GM12878 (cell line): Measurements from ENCODE around the gene TTK. TPM values are rescaled to one million over a fixed set of nuclear protein-coding genes. Genes with fewer than 3 reads are reported as not detected.

Source experiments
- ATAC-seq: fragments of 200-7000 bp; cut with Tn5 transposase; 3 replicates; pipeline ENCODE4 v1.9.1; 2020; ENCODE audit warnings: mild to moderate bottlenecking, moderate library complexity
- Bru-seq: library from RNA; stranded (reverse); fragments of 400-500 nt; gene quantifications from one replicate; lab custom pipeline; 2021; lab: Mats Ljungman, UMichigan
- BruChase-seq, 2 experiments: library from RNA; stranded (reverse); fragments of 400-500 nt; gene quantifications; one replicate each; lab custom pipeline; 2021; lab: Mats Ljungman, UMichigan
- BruUV-seq: library from RNA; stranded (reverse); fragments of 400-500 nt; replicated peaks from 2 replicates; lab custom pipeline; 2021; lab: Mats Ljungman, UMichigan
- CTCF ChIA-PET: fragments of 300-600 bp; sonication (Branson Sonifier 250); formaldehyde crosslinking; extraction: SDS; loops from one replicate; lab custom pipeline; 2021; ENCODE audit warnings: inconsistent platforms; lab: Yijun Ruan, JAX
- POLR2A ChIA-PET: fragments of 350-600 bp; formaldehyde crosslinking; extraction: SDS; loops from one replicate; lab custom pipeline; 2021; ENCODE audit warnings: inconsistent platforms; lab: Charles Lee
- RAD21 ChIA-PET: fragments of 300-600 bp; sonication (Branson Sonifier 250); formaldehyde crosslinking; loops from one replicate; lab custom pipeline; 2023; ENCODE audit warnings: antibody characterized with exemption; ENCODE audit not compliant: unreplicated experiment; lab: Charles Lee
- SMC1A ChIA-PET: fragments of 300-600 bp; sonication (Branson Sonifier 250); formaldehyde crosslinking; loops from one replicate; lab custom pipeline; 2023; ENCODE audit not compliant: unreplicated experiment, uncharacterized antibody; lab: Charles Lee
- DNase-seq: peaks from one replicate; pipeline ENCODE4 v3.0.0-alpha.2; 2011; ENCODE audit warnings: low read depth, low spot score
- FAIRE-seq: peaks from 3 replicates; lab custom pipeline; 2011; peaks lifted over from hg19 to GRCh38; lab: Jason Lieb, UNC
- H2AFZ ChIP-seq: 2 replicates; pipeline ENCODE4 v1.6.0; 2011; ENCODE audit warnings: low read depth, low read length, control low read depth; ENCODE audit not compliant: control insufficient read depth
- H3K27ac ChIP-seq: 2 replicates; pipeline ENCODE4 v1.5.1; 2011; ENCODE audit warnings: control low read depth; ENCODE audit not compliant: control insufficient read depth, insufficient read depth
- H3K27me3 ChIP-seq, 2 experiments: replicated peaks in 1 of 2; 2 replicates each; pipeline versions ENCODE4 v1.6.0 to v1.6.1; 2011; ENCODE audit warnings: low read length in 1 of 2; ENCODE audit not compliant: control insufficient read depth in 2 of 2, insufficient read depth in 2 of 2
- H3K36me3 ChIP-seq, 2 experiments: 2 replicates each; pipeline ENCODE4 v1.5.1; 2011; ENCODE audit warnings: low read length in 1 of 2; ENCODE audit not compliant: control insufficient read depth in 2 of 2, insufficient read depth in 2 of 2
- H3K4me1 ChIP-seq: 2 replicates; pipeline ENCODE4 v1.6.1; 2011; ENCODE audit warnings: mild to moderate bottlenecking, low read length, moderate library complexity, mixed read lengths; ENCODE audit not compliant: control insufficient read depth, insufficient read depth
- H3K4me2 ChIP-seq: 2 replicates; pipeline ENCODE4 v1.6.0; 2011; ENCODE audit warnings: control low read depth; ENCODE audit not compliant: control insufficient read depth, insufficient read depth
- H3K4me3 ChIP-seq: fragments of 200-600 bp; sonication (generic); 2 replicates; pipeline ENCODE4 v1.5.1; 2016
- H3K79me2 ChIP-seq: 2 replicates; pipeline ENCODE4 v1.6.0; 2011; ENCODE audit warnings: low read length; ENCODE audit not compliant: control insufficient read depth, insufficient read depth
- H3K9ac ChIP-seq: 2 replicates; pipeline ENCODE4 v1.8.0; 2011; ENCODE audit warnings: low read length, control low read depth, mixed read lengths; ENCODE audit not compliant: control insufficient read depth, insufficient read depth
- H3K9me3 ChIP-seq: replicated peaks from 3 replicates; pipeline ENCODE4 v1.5.1; 2011; ENCODE audit warnings: mild to moderate bottlenecking, low read length; ENCODE audit not compliant: control insufficient read depth, insufficient read depth
- H4K20me1 ChIP-seq: 2 replicates; pipeline ENCODE4 v1.6.0; 2011; ENCODE audit not compliant: control insufficient read depth, insufficient read depth
- FOXM1 ChIP-seq: IDR thresholded peaks from 2 replicates; pipeline ENCODE4 v1.6.1; 2012; ENCODE audit warnings: low read depth, mild to moderate bottlenecking, inconsistent platforms, low read length, moderate library complexity
- IKZF2 ChIP-seq, 2 experiments: fragments of 450-650 bp; IDR thresholded peaks; 2 replicates each; pipeline ENCODE4 v1.6.1; 2017; ENCODE audit warnings: mild to moderate bottlenecking in 2 of 2, moderate library complexity in 2 of 2
- LARP7 ChIP-seq: fragments of 450-650 bp; IDR thresholded peaks from 2 replicates; pipeline ENCODE4 v1.6.1; 2017; ENCODE audit warnings: mild to moderate bottlenecking
- PAX5 ChIP-seq: IDR thresholded peaks from 2 replicates; pipeline ENCODE4 v1.6.1; 2011; ENCODE audit warnings: low read depth, low read length, borderline replicate concordance
- POLR2A ChIP-seq: IDR thresholded peaks from 2 replicates; pipeline ENCODE4 v1.6.1; 2011; ENCODE audit warnings: low read depth, mild to moderate bottlenecking, low read length
- POLR2AphosphoS2 ChIP-seq: IDR thresholded peaks from 2 replicates; pipeline ENCODE4 v1.6.1; 2011; ENCODE audit warnings: low read depth, mild to moderate bottlenecking, low read length, improper control_type of control experiment, moderate library complexity
- POU2F2 ChIP-seq: IDR thresholded peaks from 3 replicates; pipeline ENCODE4 v1.6.1; 2011; ENCODE audit warnings: low read depth, mild to moderate bottlenecking, low read length, borderline replicate concordance
- TAF1 ChIP-seq: IDR thresholded peaks from 2 replicates; pipeline ENCODE4 v1.6.1; 2011; ENCODE audit warnings: mild to moderate bottlenecking, low read depth, low read length, borderline replicate concordance
- ZNF207 ChIP-seq: fragments of 450-650 bp; IDR thresholded peaks from 2 replicates; pipeline ENCODE4 v1.6.1; 2014; ENCODE audit warnings: antibody characterized with exemption, mild to moderate bottlenecking, borderline replicate concordance
- ZSCAN29 ChIP-seq: fragments of 450-650 bp; IDR thresholded peaks from 2 replicates; pipeline ENCODE4 v1.6.1; 2017; ENCODE audit warnings: mild to moderate bottlenecking, moderate library complexity
- WGBS: methylation state at CpG from one replicate; pipeline ENCODE4 v1.1.6; 2016; ENCODE audit warnings: low lambda C conversion rate; ENCODE audit not compliant: insufficient replicate concordance, insufficient coverage; ENCODE audit errors: missing lambda C conversion rate; 5-methylcytosine and 5-hydroxymethylcytosine counted together
- in situ Hi-C: fragments of 300-500 bp; cut with MboI; formaldehyde crosslinking; loops from 9 replicates; pipeline ENCODE4 v1.14.3; 2018; ENCODE audit warnings: mixed read lengths
- intact Hi-C: fragments of 100-400 bp; cut with micrococcal nuclease; formaldehyde crosslinking; loops from one replicate; pipeline ENCODE4 v1.14.2; 2022; ENCODE audit not compliant: unreplicated experiment
- long read RNA-seq, 2 experiments: library from polyadenylated mRNA; unstranded; transcript quantifications; one replicate each; pipeline ENCODE4 v2.0.0, GENCODE V29; 2019 to 2020
- polyA minus RNA-seq, 3 experiments: library from RNA; depleted of rRNA, polyadenylated mRNA; stranded (reverse); fragments of >200 nt; gene quantifications; 2 replicates each; pipeline ENCODE4 v1.2.3, GENCODE V29; 2011
- polyA plus RNA-seq, 11 experiments: library from polyadenylated mRNA; depleted of rRNA in 4 of 11; unstranded in 6 of 11; stranded (reverse) in 5 of 11; fragments of >200 nt; fragmentation: Nextera tagmentation in 4 of 11; fragmentation: Illumina TruSeq in 1 of 11; extraction: Ambion mirVana in 4 of 11; extraction: Trizol in 1 of 11; gene quantifications; 1 replicate in 1 of 11; 2 replicates in 10 of 11; pipeline versions ENCODE4 v1.2.1 to v1.2.3, GENCODE V29; 2011 to 2016; ENCODE audit warnings: inconsistent platforms in 2 of 11, missing spikeins in 2 of 11, low read depth in 1 of 11
- total RNA-seq, 4 experiments: library from RNA; depleted of rRNA in 3 of 4; stranded (reverse); fragments of >200 nt in 3 of 4; fragmentation: Illumina TruSeq in 1 of 4; extraction: Trizol in 1 of 4; gene quantifications; 2 replicates each; pipeline versions ENCODE4 v1.2.1 to v1.2.3, GENCODE V29; 2013 to 2021
- TF ChIP-seq, protein P1 (sequence below): IDR thresholded peaks from 2 replicates; pipeline ENCODE4 v1.6.1; 2012; ENCODE audit warnings: low read depth, low read length, improper control_type of control experiment
- TF ChIP-seq, protein P2 (sequence below): fragments of 450-650 bp; IDR thresholded peaks from 2 replicates; pipeline ENCODE4 v1.6.1; 2017; ENCODE audit warnings: mild to moderate bottlenecking, low read depth, inconsistent platforms; ENCODE audit not compliant: poor library complexity, severe bottlenecking
- TF ChIP-seq, protein P3 (sequence below): fragments of 450-650 bp; IDR thresholded peaks from 2 replicates; pipeline ENCODE4 v1.6.1; 2014; ENCODE audit warnings: mild to moderate bottlenecking

Gene TTK
- total RNA-seq (2013; cell fraction: nucleolus; rRNA removed) = 30.8 and 36.1 TPM in 2 replicates
- total RNA-seq (2014; rRNA removed) (32.7 and 43.1 TPM in 2 replicates), total RNA-seq (2014; rRNA removed; fragmentation: Illumina TruSeq; extraction: Trizol) (50.5 and 52.4 TPM in 2 replicates), total RNA-seq (2021) (28.9 and 29.4 TPM in 2 replicates), polyA plus RNA-seq (2011; rRNA removed) (39.3 and 72.3 TPM in 2 replicates), polyA plus RNA-seq (2014; fragmentation: Illumina TruSeq; extraction: Trizol) (43.3 and 54.2 TPM in 2 replicates), polyA plus RNA-seq (2014; fragmentation: Nextera tagmentation; extraction: Ambion mirVana) (10 to 100 TPM; 23.8 to 25.6 TPM), polyA plus RNA-seq (2014; rRNA removed) (20.0 and 26.8 TPM in 2 replicates), polyA plus RNA-seq (2016; fragmentation: Nextera tagmentation; extraction: Ambion mirVana) (10 to 100 TPM; 41.4 to 50.3 TPM), polyA minus RNA-seq (2011; rRNA and poly(A)+ RNA removed) (19.0 and 34.8 TPM in 2 replicates), Bru-seq, nascent RNA (percentile 84 among the genes with signal in this experiment), BruChase-seq, experiment 1, labeled RNA remaining after a 6-hour chase (percentile 73 among the genes with signal in this experiment), BruChase-seq, experiment 2, labeled RNA remaining after a 2-hour chase (percentile 85 among the genes with signal in this experiment)
- polyA plus RNA-seq (2011; ENCODE audit: low read depth) = 7.1 TPM
- polyA plus RNA-seq (2011; cell fraction: cytosol; rRNA removed) = 9.9 and 10.1 TPM in 2 replicates
- 36.3 and 42.8 TPM in 2 replicates for polyA plus RNA-seq (2011; cell fraction: nucleus; rRNA removed)
- 11.4 and 18.3 TPM in 2 replicates for polyA plus RNA-seq (2012)
- polyA minus RNA-seq (2011; cell fraction: cytosol; rRNA and poly(A)+ RNA removed) = 13.0 and 16.7 TPM in 2 replicates
- polyA minus RNA-seq (2011; cell fraction: nucleus; rRNA and poly(A)+ RNA removed) = 25.1 and 30.6 TPM in 2 replicates
- long read RNA-seq, experiment 1, transcript TTK-202 (22 exons, 3,010 nt) = major isoform, 10 of 18 reads
- long read RNA-seq, experiment 1, partial matches to known transcripts = 4 of 18 reads
- long read RNA-seq, experiment 1, other reads (novel, unspliced or antisense) = 2 of 18 reads
- long read RNA-seq, experiment 2, transcript TTK-208 (22 exons, 3,725 nt) = minor isoform, 25 of 185 reads
- long read RNA-seq, experiment 2, transcript TTK-201 (22 exons, 3,477 nt) = minor isoform, 6 of 185 reads
- long read RNA-seq, experiment 2, transcript TTK-202 (22 exons, 3,010 nt) = major isoform, 90 of 185 reads
- long read RNA-seq, experiment 2, partial matches to known transcripts = 41 of 185 reads
- long read RNA-seq, experiment 2, other reads (novel, unspliced or antisense) = 23 of 185 reads

- in situ Hi-C loops (no loop called here), intact Hi-C loops (loop anchor here (2.0 kb wide), 1 partner anchor 102 kb away; the partner anchor contains the start of gene BCKDHB)
- peak; percentile 97 for FAIRE-seq
- SMC1A ChIA-PET = interaction anchor here (0.9 to 2.0 kb wide), 4 partner anchors 9 to 29 kb away, joined by 3 to 6 read pairs (median 4); no protein-coding TSS in a partner anchor
- CTCF ChIA-PET = interaction anchor here (1.7 kb wide), 1 partner anchor 55 kb away, joined by 11 read pairs; no protein-coding TSS in a partner anchor
- peak; percentile 89 for DNase-seq
- Histone ChIP-seq H3K27me3 (no peaks in the 10 kb centered on the region), H3K4me1 (no peaks in the 10 kb centered on the region; the same call in 1 of the 2 replicates), H3K79me2 (peaks cover 28% of the 10 kb centered on the region), H3K27ac (peak within 1 kb of the TSS; percentile 79), H3K4me2 (peak within 1 kb of the TSS; percentile 86), H3K4me3 (peak within 1 kb of the TSS; percentile 78), H3K9ac (peak within 1 kb of the TSS; percentile 77), H4K20me1 (no peaks in the 10 kb centered on the region), H2AFZ (peak within 1 kb of the TSS; percentile 94), H3K9me3 (no peaks in the 10 kb centered on the region), H3K36me3 (peaks cover 0 to 4% of the 10 kb centered on the region in 2 experiments; a peak in 1 of 4 replicates)
- RAD21 ChIA-PET = interaction anchor here (0.6 to 1.8 kb wide), 2 partner anchors 23 to 55 kb away, joined by 3 to 5 read pairs; no protein-coding TSS in a partner anchor
- WGBS = under 1% methylated on average over 56 of the region's 56 CpGs
- ATAC-seq = peak; percentile 99
- TSS peak; percentile 99 for BruUV-seq
- POLR2A ChIA-PET = interaction anchor here (0.6 to 1.6 kb wide), 5 partner anchors 10 to 102 kb away, joined by 3 to 6 read pairs (median 4); partner anchors contain the start of gene BCKDHB
- peak; percentile 77 for TF ChIP-seq POLR2A
- peak; percentile 54; the same call in 1 of the 2 replicates for TF ChIP-seq FOXM1
- TF ChIP-seq IKZF2 (IDR thresholded peaks at IDR 0.05) = peak in 1 of 2 experiments; percentile 20; a peak in 2 of 4 replicates
- TF ChIP-seq ZSCAN29 = no peak
- no peak for TF ChIP-seq PAX5
- peak; percentile 0; the same call in 1 of the 3 replicates for TF ChIP-seq POU2F2
- TF ChIP-seq, protein P1, sequence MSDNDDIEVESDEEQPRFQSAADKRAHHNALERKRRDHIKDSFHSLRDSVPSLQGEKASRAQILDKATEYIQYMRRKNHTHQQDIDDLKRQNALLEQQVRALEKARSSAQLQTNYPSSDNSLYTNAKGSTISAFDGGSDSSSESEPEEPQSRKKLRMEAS = peak; percentile 70; the same call in 1 of the 2 replicates
- TF ChIP-seq, protein P2, sequence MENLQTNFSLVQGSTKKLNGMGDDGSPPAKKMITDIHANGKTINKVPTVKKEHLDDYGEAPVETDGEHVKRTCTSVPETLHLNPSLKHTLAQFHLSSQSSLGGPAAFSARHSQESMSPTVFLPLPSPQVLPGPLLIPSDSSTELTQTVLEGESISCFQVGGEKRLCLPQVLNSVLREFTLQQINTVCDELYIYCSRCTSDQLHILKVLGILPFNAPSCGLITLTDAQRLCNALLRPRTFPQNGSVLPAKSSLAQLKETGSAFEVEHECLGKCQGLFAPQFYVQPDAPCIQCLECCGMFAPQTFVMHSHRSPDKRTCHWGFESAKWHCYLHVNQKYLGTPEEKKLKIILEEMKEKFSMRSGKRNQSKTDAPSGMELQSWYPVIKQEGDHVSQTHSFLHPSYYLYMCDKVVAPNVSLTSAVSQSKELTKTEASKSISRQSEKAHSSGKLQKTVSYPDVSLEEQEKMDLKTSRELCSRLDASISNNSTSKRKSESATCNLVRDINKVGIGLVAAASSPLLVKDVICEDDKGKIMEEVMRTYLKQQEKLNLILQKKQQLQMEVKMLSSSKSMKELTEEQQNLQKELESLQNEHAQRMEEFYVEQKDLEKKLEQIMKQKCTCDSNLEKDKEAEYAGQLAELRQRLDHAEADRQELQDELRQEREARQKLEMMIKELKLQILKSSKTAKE = peak; percentile 48
- TF ChIP-seq ZNF207 = peak; percentile 23; the same call in 1 of the 2 replicates
- TF ChIP-seq, protein P3, sequence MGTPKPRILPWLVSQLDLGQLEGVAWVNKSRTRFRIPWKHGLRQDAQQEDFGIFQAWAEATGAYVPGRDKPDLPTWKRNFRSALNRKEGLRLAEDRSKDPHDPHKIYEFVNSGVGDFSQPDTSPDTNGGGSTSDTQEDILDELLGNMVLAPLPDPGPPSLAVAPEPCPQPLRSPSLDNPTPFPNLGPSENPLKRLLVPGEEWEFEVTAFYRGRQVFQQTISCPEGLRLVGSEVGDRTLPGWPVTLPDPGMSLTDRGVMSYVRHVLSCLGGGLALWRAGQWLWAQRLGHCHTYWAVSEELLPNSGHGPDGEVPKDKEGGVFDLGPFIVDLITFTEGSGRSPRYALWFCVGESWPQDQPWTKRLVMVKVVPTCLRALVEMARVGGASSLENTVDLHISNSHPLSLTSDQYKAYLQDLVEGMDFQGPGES = peak; percentile 47; the same call in 1 of the 2 replicates
- peak; percentile 28; the same call in 1 of the 2 replicates for TF ChIP-seq POLR2AphosphoS2
- peak; percentile 7; the same call in 1 of the 2 replicates for TF ChIP-seq TAF1
- 0 out of 2 replicates have a peak, but pooled peaks have one; percentile 37 for TF ChIP-seq LARP7
Observed at GRCh38 chr6:80004173-80005072, at the start of gene TTK. Gene TTK, plus strand, starts transcription at chr6:80004649. Its CDS starts 1,195 bp downstream, at chr6:80005844.
